OCI-LY7 (cell line): ENCODE results near the gene ALOXE3. TPM values are rescaled to one million over a fixed set of nuclear protein-coding genes. Genes with fewer than 3 reads are reported as not detected.

ENCODE experiments used
- BruUV-seq: library from RNA; stranded (reverse); fragments of 400-500 nt; replicated peaks from 2 replicates; lab custom pipeline; 2021; lab: Mats Ljungman, UMichigan
- CTCF ChIA-PET: fragments of 300-600 bp; sonication (Branson Sonifier 250); formaldehyde crosslinking; loops from one replicate; lab custom pipeline; 2022; ENCODE audit warnings: antibody characterized with exemption; ENCODE audit not compliant: unreplicated experiment; lab: Charles Lee
- POLR2A ChIA-PET: fragments of 300-600 bp; sonication (Branson Sonifier 250); formaldehyde crosslinking; loops from one replicate; lab custom pipeline; 2022; ENCODE audit warnings: antibody characterized with exemption; lab: Charles Lee
- DNase-seq: peaks from one replicate; pipeline ENCODE4 v3.0.0-alpha.2; 2015; ENCODE audit warnings: low spot score
- H2AFZ ChIP-seq: fragments of 200-600 bp; sonication (generic), shearing (Covaris generic); 2 replicates; pipeline ENCODE4 v1.6.1; 2014; ENCODE audit warnings: mild to moderate bottlenecking, antibody characterized with exemption, low read length, moderate library complexity
- H3K27ac ChIP-seq: fragments of 200-600 bp; sonication (generic); 2 replicates; pipeline ENCODE4 v1.5.1; 2014; ENCODE audit warnings: mixed run types, low read depth, mild to moderate bottlenecking, moderate library complexity, low read length, inconsistent platforms; ENCODE audit not compliant: poor library complexity, severe bottlenecking
- H3K36me3 ChIP-seq: fragments of 200-600 bp; sonication (generic); 2 replicates; pipeline ENCODE4 v1.6.1; 2014; ENCODE audit warnings: mild to moderate bottlenecking, antibody characterized with exemption, low read length, moderate library complexity, mixed read lengths; ENCODE audit not compliant: insufficient read depth
- H3K4me1 ChIP-seq: fragments of 200-600 bp; sonication (generic); 2 replicates; pipeline ENCODE4 v1.5.1; 2014; ENCODE audit warnings: mild to moderate bottlenecking, low read length; ENCODE audit not compliant: insufficient read depth, poor library complexity, severe bottlenecking
- H3K4me2 ChIP-seq: fragments of 200-600 bp; sonication (generic); 2 replicates; pipeline ENCODE4 v1.6.1; 2014; ENCODE audit warnings: mild to moderate bottlenecking, low read length
- H3K4me3 ChIP-seq: fragments of 200-600 bp; sonication (generic); 2 replicates; pipeline ENCODE4 v1.5.1; 2014; ENCODE audit warnings: mild to moderate bottlenecking, low read depth, low read length; ENCODE audit not compliant: poor library complexity, severe bottlenecking
- H3K79me2 ChIP-seq: fragments of 200-600 bp; sonication (generic); 2 replicates; pipeline ENCODE4 v1.6.1; 2016; ENCODE audit warnings: low read depth, mild to moderate bottlenecking, low read length, moderate library complexity, mixed read lengths; ENCODE audit not compliant: insufficient read depth
- H3K9me2 ChIP-seq: fragments of 200-600 bp; sonication (generic); 2 replicates; pipeline ENCODE4 v1.6.1; 2016; ENCODE audit warnings: mild to moderate bottlenecking, low read length, mixed read lengths; ENCODE audit not compliant: insufficient read depth
- H3K9me3 ChIP-seq: fragments of 200-600 bp; sonication (generic); 2 replicates; pipeline ENCODE4 v1.6.1; 2014; ENCODE audit warnings: mild to moderate bottlenecking, mixed run types, low read length, mixed read lengths
- H4K20me1 ChIP-seq: fragments of 200-600 bp; sonication (generic); 2 replicates; pipeline ENCODE4 v1.6.1; 2014; ENCODE audit warnings: mild to moderate bottlenecking, antibody characterized with exemption, low read length, moderate library complexity, mixed read lengths; ENCODE audit not compliant: insufficient read depth
- CTCF ChIP-seq: fragments of 200-600 bp; sonication (generic); conservative IDR thresholded peaks from 2 replicates; pipeline ENCODE4 v1.5.1; 2014; ENCODE audit warnings: mild to moderate bottlenecking, antibody characterized with exemption, low read length, moderate library complexity, mixed read lengths
- EZH2phosphoT487 ChIP-seq: fragments of 200-600 bp; sonication (generic); IDR thresholded peaks from 2 replicates; pipeline ENCODE4 v1.6.1; 2018; ENCODE audit warnings: low read depth, borderline replicate concordance, mild to moderate bottlenecking, mixed run types, antibody characterized with exemption, low read length, moderate library complexity, mixed read lengths
- intact Hi-C: fragments of 100-400 bp; cut with micrococcal nuclease; formaldehyde crosslinking; loops from one replicate; pipeline ENCODE4 v1.10.0; 2022; ENCODE audit not compliant: unreplicated experiment
- total RNA-seq, 2 experiments: library from RNA; depleted of rRNA in 1 of 2; stranded (reverse); fragments of >200 nt in 1 of 2; shearing (Covaris generic) in 1 of 2; gene quantifications; 2 replicates each; pipeline ENCODE4 v1.2.3, GENCODE V29; 2014 to 2022

ALOXE3 gene
- total RNA-seq, 2 experiments from 2014 or later = 0.10 TPM; not detected in 1

GRCh38 chr17:8151641-8152111 is 33.4 kb upstream of the ALOXE3 start:
- Histone ChIP-seq H3K4me3 (peak overlapping the region; percentile 82), H3K79me2 (peaks cover 12% of the 10 kb centered on the region; the same call in 1 of the 2 replicates), H3K9me2 (no peaks in the 10 kb centered on the region), H2AFZ (peak overlapping the region; percentile 16; the same call in 1 of the 2 replicates), H3K4me1 (peaks cover 47% of the 10 kb centered on the region), H4K20me1 (no peaks in the 10 kb centered on the region; the same call in 1 of the 2 replicates), H3K4me2 (peak overlapping the region; percentile 95), H3K27ac (peak overlapping the region; percentile 70), H3K9me3 (no peaks in the 10 kb centered on the region), H3K36me3 (peaks cover 35% of the 10 kb centered on the region)
- peak; percentile 41 for DNase-seq
- ChIA-PET CTCF (interaction anchor here (0.6 kb wide), 1 partner anchor 317 kb away, joined by 5 read pairs; no protein-coding TSS in a partner anchor), POLR2A (interaction anchor here (0.5 to 1.1 kb wide), 4 partner anchors 14 to 527 kb away, joined by 3 to 4 read pairs (median 3); no protein-coding TSS in a partner anchor)
- TF ChIP-seq CTCF = no peak
- TF ChIP-seq EZH2phosphoT487 = no peak
- intact Hi-C loops = loop anchor here (1.0 to 10.0 kb wide), 2 partner anchors 12 to 317 kb away; partner anchors contain the start of gene KDM6B
- no TSS peak for BruUV-seq

- TSS peak; percentile 46 for BruUV-seq
- Histone ChIP-seq H3K9me3 (no peaks in the 10 kb centered on the region), H2AFZ (no peak overlapping the region; the same call in 1 of the 2 replicates), H3K4me2 (peak overlapping the region; percentile 95), H3K9me2 (no peaks in the 10 kb centered on the region), H4K20me1 (no peaks in the 10 kb centered on the region; the same call in 1 of the 2 replicates), H3K79me2 (peaks cover 12% of the 10 kb centered on the region; the same call in 1 of the 2 replicates), H3K27ac (peak overlapping the region; percentile 70), H3K36me3 (peaks cover 40% of the 10 kb centered on the region), H3K4me3 (peak overlapping the region; percentile 82), H3K4me1 (peaks cover 47% of the 10 kb centered on the region)
- ChIA-PET CTCF (no interaction called here), POLR2A (interaction anchor here (0.5 to 1.1 kb wide), 6 partner anchors 10 to 526 kb away, joined by 3 to 4 read pairs (median 4); partner anchors contain the start of gene SLC25A35)
- DNase-seq = peak; percentile 89
- intact Hi-C loops = loop anchor here (1.0 to 10.0 kb wide), 2 partner anchors 12 to 316 kb away; partner anchors contain the start of gene KDM6B
- no peak for TF ChIP-seq EZH2phosphoT487
- no peak for TF ChIP-seq CTCF
Observed at GRCh38 chr17:8151120-8151640, 32.9 kb upstream of the ALOXE3 start.
